HG03565 (cell line): ENCODE measurements around the gene ADARB1.

ENCODE experiments used
- ATAC-seq: cut with Tn5 transposase; IDR thresholded peaks from one replicate; pipeline ENCODE4 v1.9.1; 2021; ENCODE audit warnings: mild to moderate bottlenecking, moderate library complexity; ENCODE audit not compliant: unreplicated experiment

Gene ADARB1

GRCh38 chr21:45220714-45221490, 146.5 kb downstream of the ADARB1 start:
- ATAC-seq: no peak

GRCh38 chr21:45222001-45222400, 147.6 kb downstream of the ADARB1 start:
- ATAC-seq: no peak

GRCh38 chr21:45223236-45224185, 149.1 kb downstream of the ADARB1 start:
- ATAC-seq: no peak

GRCh38 chr21:45224189-45224938, 150.0 kb downstream of the ADARB1 start:
- ATAC-seq: no peak

- no peak for ATAC-seq
Measured at GRCh38 chr21:45225041-45225740, 150.8 kb downstream of the ADARB1 start.

GRCh38 chr21:45225741-45226327, 151.5 kb downstream of the ADARB1 start:
- no peak for ATAC-seq

GRCh38 chr21:45226540-45227326, 152.4 kb downstream of the ADARB1 start:
- no peak for ATAC-seq

GRCh38 chr21:45227735-45228134, 153.4 kb downstream of the ADARB1 start:
- no peak for ATAC-seq

GRCh38 chr21:45228171-45228641, 153.8 kb downstream of the ADARB1 start:
- ATAC-seq: no peak

GRCh38 chr21:45228656-45229240, 154.4 kb downstream of the ADARB1 start:
- no peak for ATAC-seq

GRCh38 chr21:45231705-45232104, 157.3 kb downstream of the ADARB1 start:
- ATAC-seq: no peak

GRCh38 chr21:45234127-45234526, 159.7 kb downstream of the ADARB1 start:
- ATAC-seq: no peak

GRCh38 chr21:45234965-45235364, 160.6 kb downstream of the ADARB1 start:
- no peak for ATAC-seq

GRCh38 chr21:45235488-45235887, 161.1 kb downstream of the ADARB1 start:
- no peak for ATAC-seq

GRCh38 chr21:45236481-45236880, 162.1 kb downstream of the ADARB1 start:
- ATAC-seq: no peak

GRCh38 chr21:45237401-45237800, 163.0 kb downstream of the ADARB1 start:
- ATAC-seq: no peak

- no peak for ATAC-seq
Measured at GRCh38 chr21:45241357-45241756, 167.0 kb downstream of the ADARB1 start.

GRCh38 chr21:45243603-45244002, 169.2 kb downstream of the ADARB1 start:
- ATAC-seq: no peak

GRCh38 chr21:45244799-45245340, 170.5 kb downstream of the ADARB1 start:
- no peak for ATAC-seq
